Posterior cingulate gyrus (tissue), 11 donors: ENCODE results near the gene OGFOD2.
"Not testable (repeated sequence)": the region's sequence is repeated elsewhere in the genome, so short reads cannot be mapped to it uniquely, and the experiment has no call there.

Experiments used
- DNase-seq, 10 donors: peaks; one replicate each; pipeline versions ENCODE4 v3.0.0 to v3.0.0-alpha.2; 2020 to 2021; ENCODE audit warnings: mixed read lengths in 3 of 10
- intact Hi-C: fragments of 100-400 bp; cut with DNase I; formaldehyde crosslinking; loops from one replicate; pipeline ENCODE4 v1.15.1; 2023

The OGFOD2 gene

GRCh38 chr12:122974892-122975789 is at the start of gene OGFOD2:
OGFOD2 (plus strand) TSS chr12:122975244; CDS start chr12:122975252, 8 bp downstream.
- DNase-seq: peak; percentile 88 to 98 (median 92)
- intact Hi-C loops: no loop called here

- peak in 1 of 10 donors; percentile 43 for DNase-seq
- intact Hi-C loops: no loop called here
Measured at GRCh38 chr12:122927756-122928403, 47.2 kb upstream of the OGFOD2 start.

DNA sequence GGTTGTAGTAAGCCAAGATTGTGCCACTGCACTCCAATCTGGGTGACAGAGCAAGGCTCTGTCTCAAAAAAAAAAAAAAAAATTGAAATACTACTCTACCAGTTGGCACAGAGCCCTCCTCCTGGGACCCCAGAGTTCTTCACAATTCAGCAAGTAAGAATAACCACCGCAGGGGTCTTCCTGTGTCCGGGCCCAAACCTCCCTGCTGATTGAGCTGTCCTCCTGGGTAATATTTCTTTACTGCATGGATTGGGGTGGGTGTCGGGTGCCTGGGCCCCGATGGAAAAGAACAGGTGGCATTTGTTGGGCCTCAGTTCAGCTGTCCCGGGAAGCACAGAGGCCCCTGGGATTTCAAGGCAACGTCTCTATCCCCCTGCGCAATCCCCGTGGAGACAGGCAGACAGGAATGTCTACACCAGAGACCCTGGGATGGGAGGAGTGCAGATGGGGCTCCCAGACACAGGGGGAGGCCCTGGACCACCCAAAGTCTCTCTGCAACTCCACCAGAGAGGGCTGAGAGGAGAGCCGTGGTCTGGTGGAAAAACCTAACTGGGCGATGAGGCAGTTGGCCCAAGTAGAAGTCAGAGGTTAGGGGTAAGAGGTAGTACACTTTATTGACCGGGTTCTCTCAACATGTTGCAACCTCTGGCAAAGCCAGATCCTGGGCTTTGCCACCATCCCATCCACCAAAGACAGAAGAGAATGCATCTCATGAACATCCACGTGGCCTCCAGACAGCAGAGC is 46.5 kb upstream of the OGFOD2 start:
- no peak for DNase-seq
- intact Hi-C loops: no loop called here

DNA sequence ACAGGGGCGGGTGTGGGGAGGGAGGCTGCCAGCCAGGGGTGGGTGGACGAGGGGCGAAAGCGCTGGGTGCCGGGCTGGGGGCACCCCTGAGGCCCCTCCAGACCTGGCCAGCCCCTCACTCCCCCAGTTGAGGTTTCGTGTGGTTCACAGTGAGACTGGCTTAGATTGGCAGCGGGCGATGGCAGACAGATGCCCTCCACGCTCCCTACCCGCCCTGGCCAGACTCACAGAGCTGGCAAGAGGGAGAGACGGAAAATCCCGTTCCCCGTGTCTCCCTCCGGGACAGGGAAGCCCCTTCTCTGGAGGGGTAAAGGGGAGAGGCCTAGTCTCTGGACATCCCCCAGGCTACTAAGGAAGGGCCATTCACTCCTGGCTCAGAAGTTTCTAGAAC is 45.9 kb upstream of the OGFOD2 start:
- intact Hi-C loops: no loop called here
- DNase-seq: no peak

DNA sequence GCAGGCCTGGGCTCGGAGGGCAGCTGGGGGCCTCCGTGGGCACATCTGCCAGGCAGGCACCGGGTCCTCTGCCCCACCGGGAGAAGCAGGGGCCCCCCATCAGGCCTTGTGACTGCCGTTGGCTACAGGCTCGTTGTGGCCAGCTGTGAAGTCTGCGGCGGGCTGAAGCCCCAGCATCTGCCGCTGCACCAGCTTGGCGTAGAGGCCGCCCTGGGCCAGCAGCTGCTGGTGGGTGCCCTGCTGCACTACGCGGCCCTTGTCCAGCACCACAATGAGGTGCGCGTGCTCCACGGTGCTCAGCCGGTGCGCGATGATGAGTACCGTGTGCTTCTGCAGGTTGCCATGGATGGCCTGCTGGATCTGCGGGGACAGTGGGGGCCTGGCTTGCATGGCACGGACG is 45.2 kb upstream of the OGFOD2 start:
- intact Hi-C loops: no loop called here
- DNase-seq: peak in 1 of 10 donors; percentile 76

GRCh38 chr12:122932207-122932606 is 42.8 kb upstream of the OGFOD2 start:
- intact Hi-C loops: no loop called here
- no peak for DNase-seq

- intact Hi-C loops: no loop called here
- DNase-seq: no peak
Measured at GRCh38 chr12:122934722-122935121, 40.3 kb upstream of the OGFOD2 start.

DNA sequence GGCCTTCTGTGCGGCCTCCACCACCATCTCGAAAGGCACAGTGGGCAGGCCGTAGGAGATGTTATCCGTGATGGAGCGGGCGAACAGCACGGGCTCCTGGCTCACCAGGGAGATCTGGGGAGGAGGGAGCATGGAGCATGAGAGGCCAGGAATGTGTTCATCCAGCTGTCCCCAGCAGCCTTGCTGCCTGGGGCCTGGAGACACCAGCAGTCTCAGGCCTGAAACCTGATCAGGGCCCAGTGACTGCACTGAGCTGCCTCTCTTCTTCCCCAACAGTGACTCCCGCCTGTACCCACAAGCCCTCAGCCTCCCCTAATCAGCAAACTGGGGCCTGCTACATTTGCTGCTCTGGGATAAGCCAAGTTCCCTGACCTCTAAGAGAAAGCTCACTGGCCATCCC is 39.7 kb upstream of the OGFOD2 start:
- no peak for DNase-seq
- intact Hi-C loops: no loop called here

DNA sequence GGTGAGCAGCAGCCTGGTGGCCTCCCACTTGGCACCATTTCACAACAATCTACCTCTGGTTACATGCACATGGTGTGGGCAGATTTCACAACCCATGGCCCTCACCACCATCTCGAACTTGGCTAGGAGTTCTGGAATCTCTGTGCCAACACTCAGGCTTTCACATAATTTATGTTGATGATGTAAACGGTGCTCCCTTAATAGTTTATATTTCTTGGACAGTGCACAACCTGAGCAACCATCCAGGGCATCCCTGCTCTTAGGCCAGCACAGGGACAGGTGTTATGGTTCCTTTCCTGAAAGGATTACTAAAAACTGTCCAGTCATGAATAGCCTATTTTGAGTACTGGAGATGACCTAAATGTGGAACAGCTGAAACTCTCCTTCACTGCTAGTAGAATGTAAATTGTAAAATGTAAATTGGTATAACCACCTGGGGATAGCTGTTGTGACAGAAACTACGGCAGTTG is 37.4 kb upstream of the OGFOD2 start:
- DNase-seq: no peak
- intact Hi-C loops: no loop called here

DNA sequence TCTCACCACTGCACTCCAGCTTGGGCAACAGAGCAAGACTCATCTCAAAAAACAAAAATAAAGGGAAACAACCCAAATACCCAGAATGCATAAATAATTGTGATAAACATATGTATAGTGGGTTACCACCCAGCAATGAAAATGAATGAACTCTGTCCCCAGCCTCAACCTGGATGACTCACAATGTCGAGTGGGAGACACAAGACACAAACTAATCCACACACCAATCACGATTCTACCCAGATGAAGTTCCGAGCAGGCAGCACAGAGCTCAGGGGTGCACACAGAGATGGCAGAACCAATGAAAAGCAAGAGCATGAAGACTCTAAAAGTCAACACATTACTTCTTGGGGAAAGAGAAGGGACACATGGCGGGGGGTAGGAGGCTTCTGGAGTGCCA is 35.9 kb upstream of the OGFOD2 start:
- intact Hi-C loops: no loop called here
- no peak for DNase-seq

- DNase-seq, intact Hi-C loops: not testable (repeated sequence)
Measured at GRCh38 chr12:122941351-122941750, 33.7 kb upstream of the OGFOD2 start.

- no peak for DNase-seq
- intact Hi-C loops: no loop called here
Measured at GRCh38 chr12:122942637-122943036, 32.4 kb upstream of the OGFOD2 start.

GRCh38 chr12:122943196-122943595 is 31.8 kb upstream of the OGFOD2 start:
- no peak for DNase-seq
- intact Hi-C loops: no loop called here

GRCh38 chr12:122944605-122945592 is 30.1 kb upstream of the OGFOD2 start:
- peak; percentile 58 to 96 (median 72) for DNase-seq
- intact Hi-C loops: no loop called here

- intact Hi-C loops: no loop called here
- peak in 4 of 10 donors; percentile 30 to 90 (median 49) for DNase-seq
Measured at GRCh38 chr12:122946690-122947341, 28.2 kb upstream of the OGFOD2 start.

DNA sequence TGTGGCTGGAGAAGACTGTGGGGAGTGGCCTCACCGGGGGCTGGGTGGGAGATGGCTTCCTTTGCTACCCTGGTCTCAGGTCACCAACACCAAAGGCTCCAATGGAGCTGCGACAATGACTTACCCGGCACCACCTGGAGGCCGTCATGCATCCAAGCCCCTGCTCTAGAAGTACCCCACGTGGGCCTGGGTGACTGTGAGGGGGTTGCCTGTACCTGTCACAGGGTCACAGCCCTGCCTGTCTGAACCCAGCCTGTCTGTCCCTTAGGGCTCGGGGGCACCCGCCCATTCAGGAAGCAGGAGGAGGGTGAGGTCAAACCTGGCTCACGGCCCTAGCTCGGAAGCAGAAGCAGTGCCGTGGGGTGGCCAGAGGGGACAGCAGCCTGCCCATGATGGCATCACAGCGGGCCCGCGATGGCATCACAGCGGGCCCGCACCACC is 27.7 kb upstream of the OGFOD2 start:
- intact Hi-C loops: no loop called here
- DNase-seq: peak in 1 of 10 donors; percentile 87

GRCh38 chr12:122948605-122949004 is 26.4 kb upstream of the OGFOD2 start:
- DNase-seq: no peak
- intact Hi-C loops: no loop called here

DNA sequence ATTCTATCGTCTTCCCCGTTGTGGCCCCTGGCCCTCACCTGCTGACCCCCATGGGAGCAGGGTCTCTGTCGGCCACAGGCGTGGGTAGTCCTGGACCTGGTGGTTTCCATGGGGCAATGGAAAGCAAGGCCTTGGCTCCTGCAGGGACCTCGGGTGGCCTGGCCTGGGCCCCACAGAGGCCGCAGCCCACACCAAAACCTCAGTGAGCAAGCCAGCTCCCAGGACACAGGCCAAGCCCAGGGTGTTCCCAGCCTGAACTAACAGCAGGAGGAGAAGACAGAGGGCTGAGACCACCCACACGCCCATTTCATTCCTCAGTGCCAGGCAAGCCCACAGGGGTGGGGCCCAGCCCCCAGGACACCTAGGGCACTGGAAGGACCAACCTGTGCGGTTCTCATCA is 25.6 kb upstream of the OGFOD2 start:
- intact Hi-C loops: no loop called here
- DNase-seq: no peak
